Measurements from ENCODE around the gene ZNHIT1. TPM values are rescaled to one million over a fixed set of nuclear protein-coding genes. Genes with fewer than 3 reads are reported as not detected.
"Not testable (repeated sequence)": the region's sequence is repeated elsewhere in the genome, so short reads cannot be mapped to it uniquely, and the experiment has no call there.

ZNHIT1 gene
- total RNA-seq, 2 donors from 2014 or later = 56.5 to 61.7 TPM

DNA sequence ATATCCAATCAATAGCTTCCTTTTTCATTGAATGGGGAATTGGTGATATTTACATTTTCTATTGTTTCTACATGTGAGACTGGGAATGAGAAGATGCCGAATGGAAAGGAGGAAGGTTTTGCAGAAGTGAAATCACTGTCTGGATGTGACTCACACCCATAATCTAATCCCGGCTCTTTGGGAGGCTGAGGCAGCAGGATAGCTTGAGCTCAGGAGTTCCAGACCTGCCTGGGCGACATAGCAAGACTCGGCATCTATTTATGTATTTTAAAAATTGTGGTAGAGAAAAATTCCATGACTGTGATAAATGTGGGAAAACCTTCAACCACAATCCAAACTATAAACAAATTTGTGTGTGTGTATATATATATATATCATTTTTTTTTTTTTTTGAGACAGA is 37.8 kb downstream of the ZNHIT1 start:
- TF ChIP-seq, protein P1, sequence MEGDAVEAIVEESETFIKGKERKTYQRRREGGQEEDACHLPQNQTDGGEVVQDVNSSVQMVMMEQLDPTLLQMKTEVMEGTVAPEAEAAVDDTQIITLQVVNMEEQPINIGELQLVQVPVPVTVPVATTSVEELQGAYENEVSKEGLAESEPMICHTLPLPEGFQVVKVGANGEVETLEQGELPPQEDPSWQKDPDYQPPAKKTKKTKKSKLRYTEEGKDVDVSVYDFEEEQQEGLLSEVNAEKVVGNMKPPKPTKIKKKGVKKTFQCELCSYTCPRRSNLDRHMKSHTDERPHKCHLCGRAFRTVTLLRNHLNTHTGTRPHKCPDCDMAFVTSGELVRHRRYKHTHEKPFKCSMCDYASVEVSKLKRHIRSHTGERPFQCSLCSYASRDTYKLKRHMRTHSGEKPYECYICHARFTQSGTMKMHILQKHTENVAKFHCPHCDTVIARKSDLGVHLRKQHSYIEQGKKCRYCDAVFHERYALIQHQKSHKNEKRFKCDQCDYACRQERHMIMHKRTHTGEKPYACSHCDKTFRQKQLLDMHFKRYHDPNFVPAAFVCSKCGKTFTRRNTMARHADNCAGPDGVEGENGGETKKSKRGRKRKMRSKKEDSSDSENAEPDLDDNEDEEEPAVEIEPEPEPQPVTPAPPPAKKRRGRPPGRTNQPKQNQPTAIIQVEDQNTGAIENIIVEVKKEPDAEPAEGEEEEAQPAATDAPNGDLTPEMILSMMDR (conservative IDR thresholded peaks at IDR 0.05) = no peak
- no peaks in the 10 kb centered on the region for H3K36me3 ChIP-seq (ENCODE audit: control insufficient read depth, insufficient read depth, low read length)
- no peak overlapping the region for H3K9ac ChIP-seq (ENCODE audit: extremely low read depth, low read length, poor library complexity, severe bottlenecking)
- no peak for DNase-seq
- no peaks in the 10 kb centered on the region for H3K27me3 ChIP-seq (ENCODE audit: control insufficient read depth, insufficient read depth, low read length, poor library complexity, severe bottlenecking)
- H3K4me3 ChIP-seq (ENCODE audit: low read length) = no peak overlapping the region
- no peak overlapping the region for H3K27ac ChIP-seq (ENCODE audit: low read depth, low read length)
- 80 to 96% methylated on average over 1 to 4 of the region's 4 CpGs for WGBS, 2 experiments (ENCODE audit: insufficient coverage in 1 of 2, insufficient read length in 1 of 2)
- no peaks in the 10 kb centered on the region for H3K9me3 ChIP-seq (ENCODE audit: control insufficient read depth, low read length)
- no peaks in the 10 kb centered on the region for H3K9me3 Mint-ChIP-seq
- no peaks in the 10 kb centered on the region for H3K4me1 ChIP-seq (ENCODE audit: control insufficient read depth, insufficient read depth, low read length)
- no peak overlapping the region for H3K27ac Mint-ChIP-seq
- H3K36me3 Mint-ChIP-seq (ENCODE audit: low read depth) = peaks cover 4% of the 10 kb centered on the region
- no peak overlapping the region for H3K4me3 Mint-ChIP-seq
- H3K4me1 Mint-ChIP-seq = peaks cover 5% of the 10 kb centered on the region
- H3K27me3 Mint-ChIP-seq (ENCODE audit: insufficient read depth) = peaks cover 1% of the 10 kb centered on the region

DNA sequence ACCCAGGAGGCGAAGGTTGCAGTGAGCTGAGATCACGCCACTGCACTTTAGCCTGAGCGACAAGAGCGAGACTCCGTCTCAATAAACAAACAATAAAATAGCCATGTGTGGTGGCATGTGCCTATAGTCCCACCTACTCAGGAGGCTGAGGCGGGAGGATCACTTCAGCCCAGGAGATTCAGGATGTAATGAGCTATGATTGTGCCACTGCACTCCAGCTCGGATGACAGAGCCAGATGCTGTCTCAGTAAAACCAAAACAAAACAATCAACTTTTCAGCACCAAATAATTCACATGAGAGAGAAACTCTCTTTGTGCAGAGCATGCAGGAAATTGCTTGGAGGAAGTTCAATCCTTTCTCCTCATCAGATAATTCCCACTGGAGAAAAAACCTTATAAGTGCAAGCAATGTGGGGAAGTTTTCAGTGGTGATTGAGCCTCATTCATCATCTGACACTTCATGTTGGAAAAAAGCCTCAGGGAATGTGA is 40.3 kb downstream of the ZNHIT1 start:
- TF ChIP-seq, protein P1 (conservative IDR thresholded peaks at IDR 0.05) = no peak
- H3K9ac ChIP-seq (ENCODE audit: extremely low read depth, low read length, poor library complexity, severe bottlenecking) = no peak overlapping the region
- H3K36me3 Mint-ChIP-seq (ENCODE audit: low read depth) = no peaks in the 10 kb centered on the region

DNA sequence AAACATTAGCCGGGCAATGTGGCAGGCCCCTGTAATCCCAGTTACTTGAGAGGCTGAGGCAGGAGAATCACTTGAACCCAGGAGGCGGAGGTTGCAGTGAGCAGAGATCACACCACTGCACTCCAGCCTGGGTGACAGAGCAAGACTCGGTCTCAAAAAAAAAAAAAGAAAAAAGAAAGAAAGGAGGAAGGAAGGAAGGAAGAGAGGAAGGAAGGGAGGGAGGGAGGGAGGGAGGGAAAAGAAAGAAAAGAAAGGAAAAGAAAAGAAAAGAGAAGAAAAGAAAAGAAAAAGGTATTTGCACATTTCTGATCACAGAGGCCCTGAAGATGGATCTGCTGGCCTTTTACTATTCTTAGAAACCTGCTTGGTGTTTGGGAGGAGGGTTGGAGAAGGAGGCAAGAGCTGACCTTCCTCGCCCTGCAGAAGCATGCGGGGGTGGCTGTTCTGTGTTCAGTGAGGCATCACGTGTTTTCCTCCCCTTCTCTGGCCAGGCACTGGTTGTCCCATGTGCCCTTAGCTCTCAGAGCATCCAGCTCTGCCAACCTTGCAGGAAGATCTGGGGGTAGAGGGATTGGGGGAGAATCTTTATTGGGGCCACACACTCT is 46.2 kb downstream of the ZNHIT1 start:
- not testable (repeated sequence) for H3K4me3 ChIP-seq (ENCODE audit: low read length); H3K9me3 Mint-ChIP-seq; H3K27ac Mint-ChIP-seq; H3K9ac ChIP-seq (ENCODE audit: extremely low read depth, low read length, poor library complexity, severe bottlenecking); H3K4me1 ChIP-seq (ENCODE audit: control insufficient read depth, insufficient read depth, low read length); H3K4me3 Mint-ChIP-seq; H3K4me1 Mint-ChIP-seq; H3K36me3 ChIP-seq (ENCODE audit: control insufficient read depth, insufficient read depth, low read length); DNase-seq; H3K27ac ChIP-seq (ENCODE audit: low read depth, low read length); H3K27me3 Mint-ChIP-seq (ENCODE audit: insufficient read depth); H3K27me3 ChIP-seq (ENCODE audit: control insufficient read depth, insufficient read depth, low read length, poor library complexity, severe bottlenecking); H3K36me3 Mint-ChIP-seq (ENCODE audit: low read depth); H3K9me3 ChIP-seq (ENCODE audit: control insufficient read depth, low read length)
- 85 to 95% methylated on average over 3 to 6 of the region's 6 CpGs for WGBS, 2 experiments (ENCODE audit: insufficient coverage in 1 of 2, insufficient read length in 1 of 2)

More for the DNA sequence above, 40.3 kb downstream of the ZNHIT1 start:
- Mint-ChIP-seq H3K9me3 (no peaks in the 10 kb centered on the region), H3K4me3 (no peak overlapping the region), H3K27ac (no peak overlapping the region), H3K4me1 (no peaks in the 10 kb centered on the region), H3K27me3 (ENCODE audit: insufficient read depth) (peaks cover 7% of the 10 kb centered on the region)
- Histone ChIP-seq H3K27me3 (ENCODE audit: control insufficient read depth, insufficient read depth, low read length, poor library complexity, severe bottlenecking) (no peaks in the 10 kb centered on the region), H3K9me3 (ENCODE audit: control insufficient read depth, low read length) (no peaks in the 10 kb centered on the region), H3K27ac (ENCODE audit: low read depth, low read length) (no peak overlapping the region), H3K4me1 (ENCODE audit: control insufficient read depth, insufficient read depth, low read length) (no peaks in the 10 kb centered on the region), H3K36me3 (ENCODE audit: control insufficient read depth, insufficient read depth, low read length) (no peaks in the 10 kb centered on the region), H3K4me3 (ENCODE audit: low read length) (no peak overlapping the region)
- DNase-seq = no peak
- 86 to 94% methylated on average over 6 to 7 of the region's 7 CpGs for WGBS, 2 experiments (ENCODE audit: insufficient coverage in 1 of 2, insufficient read length in 1 of 2)

All from endodermal cell (in vitro differentiated cells).